H7 (cell line): ENCODE results near the gene NTF3. TPM values are rescaled to one million over a fixed set of nuclear protein-coding genes. Genes with fewer than 3 reads are reported as not detected.

Experiments used
- DNase-seq: peaks from one replicate; pipeline ENCODE4 v3.0.0; 2012
- H3K27me3 ChIP-seq: 2 replicates; pipeline ENCODE4 v1.6.0; 2011; ENCODE audit warnings: mild to moderate bottlenecking, low read length; ENCODE audit not compliant: control insufficient read depth, insufficient read depth
- H3K36me3 ChIP-seq: replicated peaks from 2 replicates; pipeline ENCODE4 v1.5.1; 2011; ENCODE audit warnings: low read length; ENCODE audit not compliant: control insufficient read depth, insufficient read depth
- H3K4me3 ChIP-seq: 2 replicates; pipeline ENCODE4 v1.5.1; 2011; ENCODE audit warnings: low read depth, mild to moderate bottlenecking, control low read depth, low read length, moderate library complexity; ENCODE audit not compliant: insufficient read depth
- total RNA-seq: library from RNA; depleted of rRNA; stranded (reverse); fragments of >200 nt; shearing (Covaris generic); gene quantifications from 2 replicates; pipeline ENCODE4 v1.2.3, GENCODE V29; 2014; rRNA removed

Gene NTF3
- 0.90 and 0.92 TPM in 2 replicates for total RNA-seq

DNA sequence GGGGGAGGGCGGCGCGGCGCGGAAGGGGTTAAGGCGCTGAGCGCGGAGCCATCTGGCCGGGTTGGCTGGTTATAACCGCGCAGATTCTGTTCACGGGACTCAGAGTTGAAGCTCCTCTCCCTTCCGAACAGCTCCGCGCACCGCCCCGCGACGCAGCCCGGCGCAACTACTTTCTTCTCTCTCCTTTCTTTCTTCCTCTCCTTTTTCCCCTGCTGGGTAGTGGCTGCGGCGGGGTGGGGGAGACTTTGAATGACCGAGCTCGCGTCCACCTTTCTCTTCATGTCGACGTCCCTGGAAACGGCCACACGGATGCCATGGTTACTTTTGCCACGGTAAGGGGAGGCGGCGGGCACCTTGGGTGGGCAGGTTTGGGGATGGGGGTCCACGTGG lies at the start of gene NTF3:
NTF3 (plus strand) TSS at position 98 of the 390 bp plus-strand sequence; CDS start at position 315, 217 bp downstream.
- H3K4me3 ChIP-seq, result peak within 1 kb of the TSS; percentile 43
- peaks cover 81% of the 10 kb centered on the region for H3K27me3 ChIP-seq
- peak; percentile 88 for DNase-seq
- H3K36me3 ChIP-seq, result no peaks in the 10 kb centered on the region

- no peak for DNase-seq
- no peaks in the 10 kb centered on the region for H3K27me3 ChIP-seq
- no peak overlapping the region for H3K4me3 ChIP-seq
- H3K36me3 ChIP-seq, result no peaks in the 10 kb centered on the region
These were observed 47.9 kb upstream of the NTF3 start for GRCh38 chr12:5384015-5384414.

DNA sequence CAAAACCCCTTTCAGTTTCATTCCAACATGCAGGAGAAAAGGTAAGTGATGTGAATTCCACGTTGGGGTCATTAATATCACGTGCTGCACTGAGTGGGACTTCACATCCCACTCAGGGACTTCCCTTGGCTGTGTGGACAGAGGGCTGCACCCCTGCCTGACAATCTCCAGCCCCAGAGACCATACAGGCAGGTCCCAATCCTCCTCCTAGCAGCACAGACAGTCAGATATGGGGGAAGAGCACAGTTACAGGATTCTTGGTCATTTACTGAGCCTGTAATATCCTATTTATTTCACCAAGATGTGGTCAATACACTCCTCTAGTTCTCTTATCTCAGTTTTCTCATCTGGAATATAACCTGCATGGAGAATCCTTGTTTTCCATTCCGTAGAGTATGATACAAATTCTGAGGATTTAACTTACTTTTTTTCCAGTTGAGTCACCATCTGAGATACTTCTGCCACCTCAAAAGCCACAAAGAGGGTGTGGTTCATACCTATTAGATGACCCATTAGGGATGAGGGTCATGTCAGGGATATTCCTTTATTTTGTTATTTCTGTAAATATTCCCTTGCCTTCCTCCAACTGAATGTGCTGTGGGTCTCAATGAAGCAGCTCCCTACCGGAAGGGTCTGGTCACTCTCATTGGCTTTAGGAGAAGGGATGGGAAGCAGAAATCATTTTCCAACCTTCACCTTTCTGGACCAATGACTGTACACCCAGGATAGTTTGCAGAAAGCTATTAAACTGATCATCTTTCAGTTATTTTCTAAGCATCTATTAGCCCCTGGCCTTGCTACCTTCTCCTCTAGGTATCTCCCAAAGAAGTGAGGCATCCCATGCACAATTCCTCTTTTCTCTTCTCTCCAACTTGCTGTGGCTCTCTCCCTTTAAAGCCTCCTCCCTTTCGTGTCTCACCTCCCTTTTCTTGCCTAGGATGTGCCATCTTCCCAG lies 43.0 kb upstream of the NTF3 start:
- DNase-seq, result no peak
- Histone ChIP-seq H3K36me3 (no peaks in the 10 kb centered on the region), H3K27me3 (no peaks in the 10 kb centered on the region)

DNA sequence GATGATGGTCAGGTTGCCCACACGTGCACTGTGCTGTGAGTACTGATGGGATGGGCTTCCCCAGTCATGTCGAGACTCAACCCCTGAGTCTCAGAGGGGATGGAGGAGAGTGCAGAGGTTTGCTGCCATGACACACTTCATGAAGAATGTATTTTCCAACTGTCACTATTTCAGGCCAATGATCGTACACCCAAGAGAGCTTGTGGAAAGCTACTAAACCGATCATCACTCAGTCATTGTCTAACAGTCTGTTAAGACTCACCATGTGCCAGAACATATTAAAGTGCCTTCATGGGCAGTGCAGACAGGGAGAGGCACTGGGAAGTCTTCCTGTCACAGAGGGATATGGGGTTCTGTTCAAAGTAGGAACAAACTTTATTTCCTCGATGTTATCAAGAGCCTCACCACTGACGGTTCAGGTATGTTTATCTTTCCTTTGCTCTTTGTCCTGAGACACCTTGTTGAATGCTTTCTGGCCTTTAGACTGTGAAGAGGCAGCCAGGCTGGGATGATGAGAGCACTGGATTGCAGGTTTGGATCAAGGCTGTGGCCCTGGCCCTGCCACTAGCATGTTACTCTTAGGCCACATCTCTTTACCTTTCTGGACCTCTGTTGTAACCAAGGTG lies 41.6 kb upstream of the NTF3 start:
- no peaks in the 10 kb centered on the region for H3K27me3 ChIP-seq
- H3K36me3 ChIP-seq, result no peaks in the 10 kb centered on the region
- no peak overlapping the region for H3K4me3 ChIP-seq
- no peak for DNase-seq

More for the DNA sequence above, 43.0 kb upstream of the NTF3 start:
- no peak overlapping the region for H3K4me3 ChIP-seq

GRCh38 chr12:5391653-5392052 lies 40.3 kb upstream of the NTF3 start:
- no peak overlapping the region for H3K4me3 ChIP-seq
- no peaks in the 10 kb centered on the region for H3K36me3 ChIP-seq
- DNase-seq, result no peak
- no peaks in the 10 kb centered on the region for H3K27me3 ChIP-seq

GRCh38 chr12:5392961-5393360 lies 38.9 kb upstream of the NTF3 start:
- no peak for DNase-seq
- Histone ChIP-seq H3K36me3 (no peaks in the 10 kb centered on the region), H3K27me3 (no peaks in the 10 kb centered on the region), H3K4me3 (no peak overlapping the region)

DNA sequence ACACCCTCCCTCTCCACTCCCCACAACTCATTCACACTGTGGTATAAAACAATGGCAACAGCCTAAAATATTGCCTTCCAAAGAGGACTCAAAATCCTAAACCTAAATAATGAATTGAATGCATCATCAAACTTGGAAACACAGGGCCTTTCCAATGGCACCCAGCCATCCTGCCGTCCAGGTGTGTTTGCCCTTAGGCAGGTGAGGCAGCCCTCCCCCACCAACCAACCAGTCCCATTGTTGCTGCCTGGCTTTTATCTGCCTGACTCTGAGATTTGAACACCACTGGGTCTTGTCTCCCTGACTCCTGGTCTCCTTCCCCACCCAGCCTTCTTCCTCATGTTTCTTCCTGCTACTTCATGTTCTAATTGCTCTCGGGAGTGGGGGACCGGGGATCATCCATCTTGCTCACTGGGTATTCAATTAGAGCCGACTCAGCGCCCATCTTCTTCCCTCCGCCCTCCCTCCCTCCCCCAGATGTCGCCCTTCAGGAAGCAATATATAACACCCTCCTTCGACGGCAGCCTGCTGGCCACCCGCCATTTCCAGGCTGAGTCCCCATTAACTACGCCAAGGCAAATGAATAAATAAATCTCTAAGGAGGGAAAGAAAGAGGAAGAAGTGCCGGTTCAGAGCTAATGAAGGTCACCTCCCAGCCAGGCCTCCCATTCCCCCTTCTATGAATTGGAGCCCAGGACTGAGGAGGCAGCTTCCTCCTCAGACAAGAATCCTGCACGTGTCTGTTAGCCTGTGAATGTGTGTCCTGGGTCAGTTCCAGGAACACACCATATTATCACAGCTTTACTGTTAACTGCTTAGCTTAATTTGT lies 36.3 kb upstream of the NTF3 start:
- Histone ChIP-seq H3K36me3 (no peaks in the 10 kb centered on the region), H3K4me3 (no peak overlapping the region), H3K27me3 (no peaks in the 10 kb centered on the region)
- DNase-seq, result no peak

DNA sequence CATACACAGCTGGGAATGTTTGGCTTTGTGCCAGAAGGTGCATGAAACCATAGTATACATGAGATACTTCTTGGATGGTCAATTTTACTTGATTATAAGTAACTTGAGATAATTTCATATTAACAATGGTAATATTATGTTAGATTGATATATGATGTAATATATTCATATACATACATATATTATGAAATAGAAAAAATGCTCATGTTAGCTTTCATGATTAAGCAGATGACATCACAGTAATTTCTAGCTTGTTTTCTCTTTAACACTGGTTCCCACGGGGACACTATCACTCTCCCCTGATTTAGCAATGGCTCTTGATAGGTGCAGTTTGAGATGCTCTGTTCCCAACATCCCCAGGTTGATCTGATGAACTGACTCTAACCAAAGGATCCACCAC lies 35.4 kb upstream of the NTF3 start:
- no peaks in the 10 kb centered on the region for H3K27me3 ChIP-seq
- DNase-seq, result no peak
- H3K4me3 ChIP-seq, result no peak overlapping the region
- H3K36me3 ChIP-seq, result no peaks in the 10 kb centered on the region

DNA sequence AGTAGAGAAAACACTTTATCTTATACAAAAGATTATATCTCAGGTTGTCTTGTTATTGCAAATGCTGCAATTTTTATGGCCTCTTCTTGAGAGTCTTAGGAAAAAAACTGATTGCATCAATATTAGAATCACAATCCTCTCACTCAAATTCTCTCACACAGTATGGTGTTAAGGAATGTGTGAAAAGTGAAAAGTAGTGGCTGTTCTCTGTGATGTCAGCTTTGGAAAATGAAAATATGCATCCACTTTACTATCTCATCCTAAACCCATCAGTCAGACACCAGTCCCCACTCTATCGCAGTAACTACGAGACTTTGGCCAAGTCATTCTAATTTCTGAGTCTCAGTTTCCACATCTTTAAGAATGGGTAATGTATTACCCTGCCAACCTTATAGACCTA lies 32.6 kb upstream of the NTF3 start:
- no peaks in the 10 kb centered on the region for H3K36me3 ChIP-seq
- DNase-seq, result no peak

DNA sequence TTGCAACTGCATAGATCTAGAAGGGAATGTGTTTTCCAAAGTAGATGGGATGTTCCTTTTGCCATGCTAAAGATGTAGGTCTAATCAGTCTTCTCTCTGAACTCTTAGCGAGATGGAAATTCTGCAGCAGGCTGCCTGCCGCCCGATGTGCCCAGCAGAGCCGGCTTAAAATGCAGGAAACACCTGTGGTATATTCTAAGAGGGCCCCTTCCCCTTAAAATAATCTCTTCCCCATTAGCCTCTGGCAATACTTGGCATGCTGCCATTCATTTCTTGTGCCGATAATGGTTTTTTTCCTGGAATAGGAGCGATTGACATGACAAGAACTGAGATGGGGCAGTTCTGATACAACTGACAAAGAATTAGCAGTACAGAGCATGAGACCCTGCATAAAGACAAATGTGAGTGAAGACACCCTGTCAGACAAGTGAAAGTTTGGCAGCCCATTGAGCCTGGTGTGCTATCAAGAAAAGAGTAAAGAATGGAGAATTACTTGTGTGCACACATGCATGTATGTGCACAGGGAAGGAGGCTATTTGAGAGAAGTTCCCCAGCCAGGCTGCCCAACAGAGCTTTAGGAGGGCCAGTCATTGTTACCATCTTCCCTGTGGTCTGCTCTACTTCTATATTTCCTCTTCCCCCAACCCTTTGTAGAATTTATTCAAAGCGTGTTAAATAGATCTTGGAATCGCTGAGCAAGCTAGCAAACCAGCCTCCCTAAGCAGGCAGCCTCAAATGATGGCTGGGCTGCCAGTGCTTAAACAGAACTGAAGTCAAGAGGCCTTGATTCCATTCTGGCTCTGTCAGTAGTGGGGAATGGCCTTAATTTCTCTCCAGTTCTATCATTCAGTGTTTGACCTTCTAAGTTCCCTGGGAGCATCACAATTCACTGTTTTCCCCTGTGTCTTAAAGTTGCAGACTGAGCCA lies 29.6 kb upstream of the NTF3 start:
- no peaks in the 10 kb centered on the region for H3K36me3 ChIP-seq
- no peaks in the 10 kb centered on the region for H3K27me3 ChIP-seq
- no peak overlapping the region for H3K4me3 ChIP-seq
- no peak for DNase-seq

More for the DNA sequence above, 32.6 kb upstream of the NTF3 start:
- Histone ChIP-seq H3K27me3 (no peaks in the 10 kb centered on the region), H3K4me3 (no peak overlapping the region)

GRCh38 chr12:5403411-5403810 lies 28.5 kb upstream of the NTF3 start:
- Histone ChIP-seq H3K27me3 (no peaks in the 10 kb centered on the region), H3K36me3 (no peaks in the 10 kb centered on the region), H3K4me3 (no peak overlapping the region)
- no peak for DNase-seq

- no peak for DNase-seq
- H3K27me3 ChIP-seq, result peaks cover 2% of the 10 kb centered on the region; the same call in 1 of the 2 replicates
These were observed 24.7 kb upstream of the NTF3 start for GRCh38 chr12:5407034-5407856.

GRCh38 chr12:5409619-5410018 lies 22.3 kb upstream of the NTF3 start:
- Histone ChIP-seq H3K36me3 (no peaks in the 10 kb centered on the region), H3K27me3 (peaks cover 2% of the 10 kb centered on the region; the same call in 1 of the 2 replicates), H3K4me3 (no peak overlapping the region)
- no peak for DNase-seq

More at GRCh38 chr12:5407034-5407856, 24.7 kb upstream of the NTF3 start:
- Histone ChIP-seq H3K4me3 (no peak overlapping the region), H3K36me3 (no peaks in the 10 kb centered on the region)
